ENCODE measurements around the gene ADAMTS7. TPM values are rescaled to one million over a fixed set of nuclear protein-coding genes. Genes with fewer than 3 reads are reported as not detected.

Gene ADAMTS7
- polyA plus RNA-seq (2013, experiment 1 of 2): 36.9 TPM
- polyA plus RNA-seq (2013, experiment 2 of 2): 37.0 TPM

DNA sequence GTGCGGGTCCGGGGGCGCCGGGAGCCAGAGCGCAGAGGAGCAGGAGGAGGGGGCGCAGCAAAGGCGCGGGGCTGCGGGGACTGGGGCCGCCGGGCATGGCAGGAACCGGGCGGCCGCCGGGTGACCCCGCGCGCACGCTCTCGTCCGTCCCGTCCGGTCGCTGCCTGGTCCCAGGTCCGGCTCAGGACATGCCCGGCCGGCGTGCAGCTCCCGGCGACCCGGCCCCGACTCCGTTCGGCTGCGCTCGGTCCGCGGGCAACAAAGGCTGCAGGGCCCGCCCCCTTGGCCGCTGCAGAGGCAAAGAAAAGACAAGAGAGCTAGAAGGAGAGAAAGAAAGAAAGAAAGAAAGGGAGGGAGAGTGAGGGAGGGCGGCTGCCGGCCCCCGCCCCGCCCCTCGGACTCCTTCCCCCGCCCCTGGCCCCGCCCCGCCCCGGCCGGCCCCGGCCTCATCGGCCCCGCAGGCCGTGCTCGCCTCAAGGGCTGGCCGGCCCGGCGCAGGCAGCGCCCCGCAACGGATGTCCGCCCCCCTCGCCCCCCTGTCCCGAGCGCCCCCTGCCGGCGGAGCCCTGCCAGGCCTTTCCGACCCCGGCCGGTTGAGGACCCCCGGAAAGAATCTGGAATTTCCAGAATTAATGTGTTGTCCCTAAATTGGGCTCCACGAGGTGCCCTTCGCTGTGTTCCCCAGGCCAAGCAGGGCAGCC lies at the start of gene ADAMTS7:
TSS of gene ADAMTS7 (minus strand) at position 341 of the 701 bp plus-strand sequence. CDS start at position 97, 244 bp downstream.
- Histone ChIP-seq H3K9me3 (replicated peaks in 1 of 2; ENCODE audit: control insufficient read depth in 2 of 2, insufficient read depth in 1 of 2, low read depth in 1 of 2, low read length in 2 of 2) (peaks cover 0 to 10% of the 10 kb centered on the region in 2 donors), H3K4me3 (ENCODE audit: low read length in 2 of 2) (peak within 1 kb of the TSS; percentile 87 to 94), H3K4me2 (ENCODE audit: insufficient read depth, low read length, poor library complexity, severe bottlenecking) (peak within 1 kb of the TSS; percentile 81), H2BK120ac (ENCODE audit: low read depth, low read length) (peak within 1 kb of the TSS; percentile 43), H2BK15ac (ENCODE audit: low read length) (peak within 1 kb of the TSS; percentile 77), H2BK5ac (ENCODE audit: low read length) (peak within 1 kb of the TSS; percentile 97), H2BK12ac (ENCODE audit: low read length) (peak within 1 kb of the TSS; percentile 80), H3K4ac (ENCODE audit: low read length) (peak within 1 kb of the TSS; percentile 8), H3K27ac (replicated peaks; ENCODE audit: low read length) (peak within 1 kb of the TSS; percentile 84), H3K9ac (ENCODE audit: low read depth, low read length, poor library complexity) (peak within 1 kb of the TSS; percentile 94), H4K91ac (ENCODE audit: low read depth, low read length, poor library complexity) (peak within 1 kb of the TSS; percentile 73), H3K4me1 (ENCODE audit: control insufficient read depth in 2 of 2, insufficient read depth in 1 of 2, low read depth in 1 of 2, low read length in 2 of 2) (peaks cover 3 to 7% of the 10 kb centered on the region in 2 donors), H3K14ac (ENCODE audit: low read length) (peak within 1 kb of the TSS; percentile 74), H2AFZ (ENCODE audit: low read length) (peak within 1 kb of the TSS; percentile 95), H2AK5ac (ENCODE audit: low read depth, low read length) (peak within 1 kb of the TSS; percentile 85), H3K27me3 (ENCODE audit: control insufficient read depth in 3 of 3, insufficient read depth in 3 of 3, low read depth in 1 of 3, low read length in 3 of 3) (no peaks in the 10 kb centered on the region), H3K36me3 (replicated peaks in 1 of 2; ENCODE audit: control insufficient read depth in 2 of 2, insufficient read depth in 2 of 2, low read length in 2 of 2) (peaks cover 0 to 3% of the 10 kb centered on the region in 2 donors), H4K8ac (ENCODE audit: low read depth, low read length) (no peak within 1 kb of the TSS), H3K18ac (ENCODE audit: low read length) (peak within 1 kb of the TSS; percentile 97), H3K23ac (ENCODE audit: low read depth, low read length, poor library complexity) (peak within 1 kb of the TSS; percentile 67), H3K79me1 (ENCODE audit: low read depth, low read length) (peaks cover 2% of the 10 kb centered on the region)
- no CpG with 5 or more reads among the region's 73 CpGs for WGBS, 2 donors (ENCODE audit: extremely low coverage in 2 of 2, insufficient read length in 2 of 2, insufficient replicate concordance in 1 of 2)
- DNase-seq (ENCODE audit: low spot score): peak; percentile 80

DNA sequence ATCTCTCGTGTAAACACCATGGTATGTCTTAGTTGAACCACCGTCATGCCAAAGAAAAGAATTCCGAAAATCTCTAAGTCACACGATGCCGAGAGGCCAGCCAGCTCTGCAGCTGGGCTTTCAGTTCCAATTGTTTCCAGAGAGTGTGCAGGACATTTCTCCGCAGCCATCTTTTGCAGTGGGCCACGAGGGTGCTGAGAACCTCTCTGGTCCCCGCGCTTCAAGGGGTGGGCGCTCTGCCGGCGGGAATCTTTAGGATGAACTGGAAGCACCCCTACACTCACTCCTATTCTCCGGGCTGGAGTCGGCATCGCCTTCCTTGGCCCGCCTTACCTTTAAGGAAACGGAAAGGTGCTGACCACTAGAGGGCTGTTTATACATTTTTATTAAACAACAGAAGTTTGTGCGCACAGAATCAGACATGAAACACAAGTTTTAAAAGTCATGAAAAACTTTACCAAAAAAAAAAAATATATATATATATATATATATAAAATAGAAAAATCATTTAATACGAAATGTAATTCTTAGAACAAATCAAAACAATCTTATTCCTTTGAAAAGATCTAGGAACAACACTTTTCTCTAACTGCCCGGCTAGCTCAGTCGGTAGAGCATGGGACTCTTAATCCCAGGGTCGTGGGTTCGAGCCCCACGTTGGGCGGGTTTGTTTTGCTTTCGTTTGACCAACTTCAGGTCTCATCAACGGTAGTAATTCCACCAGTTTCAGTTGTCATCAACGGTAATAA lies 48.9 kb upstream of the ADAMTS7 start:
- Histone ChIP-seq H3K9me3 (replicated peaks in 1 of 2; ENCODE audit: control insufficient read depth in 2 of 2, insufficient read depth in 1 of 2, low read depth in 1 of 2, low read length in 2 of 2) (peaks cover 0 to 8% of the 10 kb centered on the region in 2 donors), H2BK120ac (ENCODE audit: low read depth, low read length) (no peak overlapping the region), H3K9ac (ENCODE audit: low read depth, low read length, poor library complexity) (no peak overlapping the region), H3K4me3 (ENCODE audit: low read length in 2 of 2) (peak overlapping the region; percentile 50 to 81), H2AK5ac (ENCODE audit: low read depth, low read length) (no peak overlapping the region), H3K18ac (ENCODE audit: low read length) (peak overlapping the region; percentile 57), H2AFZ (ENCODE audit: low read length) (peak overlapping the region; percentile 93), H3K14ac (ENCODE audit: low read length) (no peak overlapping the region), H2BK5ac (ENCODE audit: low read length) (no peak overlapping the region), H3K4ac (ENCODE audit: low read length) (no peak overlapping the region), H3K27me3 (ENCODE audit: control insufficient read depth in 3 of 3, insufficient read depth in 3 of 3, low read depth in 1 of 3, low read length in 3 of 3) (no peaks in the 10 kb centered on the region), H3K27ac (replicated peaks; ENCODE audit: low read length) (peak overlapping the region; percentile 97), H3K4me1 (ENCODE audit: control insufficient read depth in 2 of 2, insufficient read depth in 1 of 2, low read depth in 1 of 2, low read length in 2 of 2) (no peaks in the 10 kb centered on the region), H2BK12ac (ENCODE audit: low read length) (no peak overlapping the region), H3K36me3 (replicated peaks in 1 of 2; ENCODE audit: control insufficient read depth in 2 of 2, insufficient read depth in 2 of 2, low read length in 2 of 2) (no peaks in the 10 kb centered on the region), H4K91ac (ENCODE audit: low read depth, low read length, poor library complexity) (no peak overlapping the region), H4K8ac (ENCODE audit: low read depth, low read length) (no peak overlapping the region), H3K23ac (ENCODE audit: low read depth, low read length, poor library complexity) (no peak overlapping the region), H3K79me1 (ENCODE audit: low read depth, low read length) (no peaks in the 10 kb centered on the region), H3K4me2 (ENCODE audit: insufficient read depth, low read length, poor library complexity, severe bottlenecking) (peak overlapping the region; percentile 40), H2BK15ac (ENCODE audit: low read length) (no peak overlapping the region)
- DNase-seq (ENCODE audit: low spot score): peak; percentile 72
- WGBS, 2 donors (ENCODE audit: extremely low coverage in 2 of 2, insufficient read length in 2 of 2, insufficient replicate concordance in 1 of 2): no CpG with 5 or more reads among the region's 28 CpGs

DNA sequence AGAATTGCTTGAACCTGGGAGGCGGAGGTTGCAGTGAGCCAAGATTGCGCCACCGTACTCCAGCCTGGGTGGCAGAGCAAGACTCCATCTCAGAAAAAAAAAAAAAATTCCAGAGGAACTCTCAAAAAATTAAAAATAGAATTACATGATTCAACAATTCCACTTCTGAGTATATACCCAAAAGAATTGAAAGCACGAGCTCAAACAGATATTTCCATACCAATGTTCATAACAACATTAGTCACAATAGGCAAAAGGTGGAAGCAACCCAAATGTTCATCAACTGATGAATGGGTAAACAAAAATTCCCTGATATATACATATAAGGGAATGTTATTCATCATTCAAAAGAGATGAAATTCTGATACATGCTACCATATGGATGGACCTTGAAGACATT lies 44.5 kb upstream of the ADAMTS7 start:
- no peak overlapping the region for H3K4me2 ChIP-seq (ENCODE audit: insufficient read depth, low read length, poor library complexity, severe bottlenecking)
- H3K4ac ChIP-seq (ENCODE audit: low read length): no peak overlapping the region
- no peak overlapping the region for H2BK120ac ChIP-seq (ENCODE audit: low read depth, low read length)
- H3K23ac ChIP-seq (ENCODE audit: low read depth, low read length, poor library complexity): no peak overlapping the region
- DNase-seq (ENCODE audit: low spot score): no peak
- no peak overlapping the region for H3K4me3 ChIP-seq (ENCODE audit: low read length in 2 of 2)
- no peak overlapping the region for H2BK5ac ChIP-seq (ENCODE audit: low read length)
- no peak overlapping the region for H4K8ac ChIP-seq (ENCODE audit: low read depth, low read length)
- H2AK5ac ChIP-seq (ENCODE audit: low read depth, low read length): no peak overlapping the region
- no peak overlapping the region for H2BK12ac ChIP-seq (ENCODE audit: low read length)
- peaks cover 0 to 8% of the 10 kb centered on the region in 2 donors for H3K9me3 ChIP-seq (replicated peaks in 1 of 2; ENCODE audit: control insufficient read depth in 2 of 2, insufficient read depth in 1 of 2, low read depth in 1 of 2, low read length in 2 of 2)
- no peaks in the 10 kb centered on the region for H3K27me3 ChIP-seq (ENCODE audit: control insufficient read depth in 3 of 3, insufficient read depth in 3 of 3, low read depth in 1 of 3, low read length in 3 of 3)
- H2AFZ ChIP-seq (ENCODE audit: low read length): no peak overlapping the region
- H3K9ac ChIP-seq (ENCODE audit: low read depth, low read length, poor library complexity): no peak overlapping the region
- peaks cover 5 to 7% of the 10 kb centered on the region in 2 donors for H3K4me1 ChIP-seq (ENCODE audit: control insufficient read depth in 2 of 2, insufficient read depth in 1 of 2, low read depth in 1 of 2, low read length in 2 of 2)
- H3K79me1 ChIP-seq (ENCODE audit: low read depth, low read length): no peaks in the 10 kb centered on the region
- H3K36me3 ChIP-seq (replicated peaks in 1 of 2; ENCODE audit: control insufficient read depth in 2 of 2, insufficient read depth in 2 of 2, low read length in 2 of 2): no peaks in the 10 kb centered on the region
- H2BK15ac ChIP-seq (ENCODE audit: low read length): no peak overlapping the region
- no peak overlapping the region for H3K27ac ChIP-seq (replicated peaks; ENCODE audit: low read length)
- no peak overlapping the region for H4K91ac ChIP-seq (ENCODE audit: low read depth, low read length, poor library complexity)
- WGBS, 2 donors (ENCODE audit: extremely low coverage in 2 of 2, insufficient read length in 2 of 2, insufficient replicate concordance in 1 of 2): no CpG with 5 or more reads among the region's 4 CpGs
- no peak overlapping the region for H3K14ac ChIP-seq (ENCODE audit: low read length)
- H3K18ac ChIP-seq (ENCODE audit: low read length): no peak overlapping the region

DNA sequence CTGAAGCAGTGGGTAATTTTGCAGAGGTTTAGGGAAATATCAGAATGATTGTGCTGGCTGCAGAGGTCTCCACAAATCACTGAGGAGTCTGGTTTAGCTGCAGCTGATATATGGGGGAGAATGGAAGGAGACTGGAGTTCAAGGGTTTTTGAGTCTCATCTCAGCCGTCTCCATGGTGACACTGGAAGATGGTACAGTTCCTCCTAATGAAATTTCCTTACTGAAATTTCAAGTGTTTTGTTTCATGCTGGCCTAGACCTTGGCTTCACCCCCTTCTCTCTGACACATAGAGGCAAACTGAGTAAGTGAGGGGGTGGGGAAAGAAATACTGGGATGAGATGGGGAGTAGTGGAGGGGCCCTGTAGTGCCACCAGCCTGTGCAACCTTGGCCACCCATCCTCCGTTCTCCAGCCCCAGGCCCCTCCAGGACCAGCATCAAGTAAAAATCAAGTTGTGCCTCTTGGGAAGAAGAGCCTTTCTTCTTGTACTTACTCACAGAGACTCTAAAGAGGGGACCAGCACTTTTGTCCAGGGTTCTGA lies 43.6 kb upstream of the ADAMTS7 start:
- no peaks in the 10 kb centered on the region for H3K79me1 ChIP-seq (ENCODE audit: low read depth, low read length)
- H3K9ac ChIP-seq (ENCODE audit: low read depth, low read length, poor library complexity): no peak overlapping the region
- no peak overlapping the region for H2AFZ ChIP-seq (ENCODE audit: low read length)

More for the DNA sequence above, 43.6 kb upstream of the ADAMTS7 start:
- H2BK15ac ChIP-seq (ENCODE audit: low read length): no peak overlapping the region
- no peak overlapping the region for H3K4ac ChIP-seq (ENCODE audit: low read length)
- H3K36me3 ChIP-seq (replicated peaks in 1 of 2; ENCODE audit: control insufficient read depth in 2 of 2, insufficient read depth in 2 of 2, low read length in 2 of 2): no peaks in the 10 kb centered on the region
- DNase-seq (ENCODE audit: low spot score): no peak
- H3K9me3 ChIP-seq (replicated peaks in 1 of 2; ENCODE audit: control insufficient read depth in 2 of 2, insufficient read depth in 1 of 2, low read depth in 1 of 2, low read length in 2 of 2): peaks cover 0 to 8% of the 10 kb centered on the region in 2 donors
- no peak overlapping the region for H3K4me2 ChIP-seq (ENCODE audit: insufficient read depth, low read length, poor library complexity, severe bottlenecking)
- no peaks in the 10 kb centered on the region for H3K27me3 ChIP-seq (ENCODE audit: control insufficient read depth in 3 of 3, insufficient read depth in 3 of 3, low read depth in 1 of 3, low read length in 3 of 3)
- no CpG with 5 or more reads among the region's 2 CpGs for WGBS, 2 donors (ENCODE audit: extremely low coverage in 2 of 2, insufficient read length in 2 of 2, insufficient replicate concordance in 1 of 2)
- no peak overlapping the region for H3K4me3 ChIP-seq (ENCODE audit: low read length in 2 of 2)
- no peak overlapping the region for H3K14ac ChIP-seq (ENCODE audit: low read length)
- no peak overlapping the region for H2BK5ac ChIP-seq (ENCODE audit: low read length)
- no peak overlapping the region for H4K91ac ChIP-seq (ENCODE audit: low read depth, low read length, poor library complexity)
- no peak overlapping the region for H2AK5ac ChIP-seq (ENCODE audit: low read depth, low read length)
- no peak overlapping the region for H3K18ac ChIP-seq (ENCODE audit: low read length)
- H3K27ac ChIP-seq (replicated peaks; ENCODE audit: low read length): no peak overlapping the region
- peaks cover 8 to 11% of the 10 kb centered on the region in 2 donors for H3K4me1 ChIP-seq (ENCODE audit: control insufficient read depth in 2 of 2, insufficient read depth in 1 of 2, low read depth in 1 of 2, low read length in 2 of 2)
- H2BK12ac ChIP-seq (ENCODE audit: low read length): no peak overlapping the region
- no peak overlapping the region for H2BK120ac ChIP-seq (ENCODE audit: low read depth, low read length)
- H4K8ac ChIP-seq (ENCODE audit: low read depth, low read length): no peak overlapping the region
- no peak overlapping the region for H3K23ac ChIP-seq (ENCODE audit: low read depth, low read length, poor library complexity)
